Activated CD4-positive, alpha-beta T cell treated with anti-CD3 and anti-CD28 coated beads for 4 hours (primary cell): ENCODE results near the gene TTLL11.

Source experiments
- DNase-seq, 2 donors: peaks; one replicate each; pipeline ENCODE4 v3.0.0-alpha.2; 2020

The TTLL11 gene

DNA sequence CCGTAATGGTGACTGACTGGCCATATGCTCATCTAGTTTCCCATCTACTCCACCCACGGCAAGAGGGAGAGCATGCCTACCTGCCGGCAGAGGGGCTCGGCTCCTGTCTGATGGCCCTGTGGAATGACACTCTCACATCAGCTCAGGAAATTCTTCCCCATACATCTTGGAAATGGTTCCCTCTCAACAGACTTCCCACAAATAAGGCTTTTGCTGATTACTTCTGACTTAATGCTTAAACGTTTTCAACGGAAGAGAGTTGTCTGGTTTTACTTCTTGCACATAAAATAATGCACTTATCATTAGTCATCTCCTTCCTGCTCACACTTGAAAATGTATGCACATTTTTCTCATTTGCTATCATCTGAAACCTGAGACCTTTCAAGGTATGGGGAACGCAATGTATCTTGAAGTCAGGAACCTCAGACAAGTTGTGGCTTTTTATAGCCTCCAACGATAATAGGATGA, 129.5 kb downstream of the TTLL11 start:
- no peak for DNase-seq

DNA sequence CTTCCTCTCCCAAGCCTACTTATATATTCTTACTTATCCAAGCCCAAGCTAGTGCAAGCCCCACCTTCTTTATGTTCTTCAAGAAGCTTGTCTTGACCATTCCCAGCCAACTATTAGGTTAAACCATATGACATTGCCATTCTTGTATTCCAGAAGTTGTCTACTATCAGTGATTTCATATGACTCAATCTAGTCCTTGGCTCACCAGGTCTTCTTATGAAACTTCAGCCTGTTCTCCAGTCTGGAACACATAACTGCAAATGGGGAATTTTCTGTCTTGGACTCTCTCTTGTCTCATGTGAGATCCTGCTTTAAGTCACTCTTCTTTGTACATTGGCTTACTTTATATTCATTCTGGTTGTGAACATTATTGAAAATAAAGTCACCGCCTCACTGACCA, 130.7 kb downstream of the TTLL11 start:
- no peak for DNase-seq

DNA sequence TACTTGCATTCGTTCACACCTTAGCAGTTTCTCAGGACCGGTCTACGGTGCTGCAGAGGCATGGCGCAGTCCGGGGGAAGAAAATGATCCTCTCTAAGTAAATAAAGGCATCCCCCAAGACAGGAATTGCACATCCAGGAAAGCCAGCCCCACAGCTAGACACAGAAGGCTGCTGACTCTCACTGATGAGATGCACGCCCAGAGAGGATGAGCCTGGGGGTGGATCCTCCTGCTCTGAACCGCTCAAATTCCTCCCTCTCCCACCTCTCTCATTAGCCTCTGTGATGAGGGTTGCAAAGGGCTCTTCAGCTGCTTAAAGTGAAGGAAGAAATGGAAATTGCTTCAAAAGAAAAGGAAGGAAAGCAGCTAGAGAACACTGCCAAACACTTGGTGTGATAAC, 132.4 kb downstream of the TTLL11 start:
- no peak for DNase-seq

DNA sequence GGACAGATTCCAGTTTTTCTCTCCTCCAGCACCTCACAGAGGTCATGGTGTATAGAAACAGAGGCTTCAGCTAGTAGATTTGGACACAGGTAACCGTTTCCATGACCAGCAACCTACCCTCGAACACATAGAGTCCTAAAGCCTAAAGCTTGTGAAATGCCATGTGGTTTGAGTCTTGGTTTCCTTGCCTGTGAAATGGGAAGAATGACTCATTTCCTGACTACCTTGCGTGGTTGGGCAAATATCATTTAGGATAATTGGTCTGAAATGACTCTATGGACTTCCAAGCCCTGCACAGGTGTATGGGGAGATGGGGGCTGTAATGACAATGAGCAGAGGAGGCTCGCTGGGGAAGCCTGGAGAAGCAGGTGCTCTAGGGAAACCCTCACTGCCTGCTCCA, 134.6 kb downstream of the TTLL11 start:
- DNase-seq: no peak

- no peak for DNase-seq
Observed at GRCh38 chr9:121956808-121957207, 136.3 kb downstream of the TTLL11 start.

DNA sequence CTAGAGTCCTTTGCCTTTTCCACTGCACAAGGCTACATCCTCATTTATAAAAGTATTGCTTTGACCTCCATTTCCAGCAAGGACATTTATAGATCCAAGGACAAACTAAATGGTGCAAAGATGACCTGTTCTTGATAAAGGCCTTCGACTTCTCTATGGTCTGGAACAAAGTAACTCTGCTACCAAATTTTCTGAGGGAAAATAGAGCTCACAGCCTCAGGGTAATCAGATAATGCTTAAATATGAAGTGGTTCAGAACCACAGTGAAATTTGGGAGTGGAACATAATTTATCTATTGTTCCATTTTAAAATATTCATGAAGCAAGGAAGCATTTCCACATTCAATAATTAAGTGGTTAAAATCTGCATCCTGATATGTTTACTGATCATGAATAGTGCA, 137.5 kb downstream of the TTLL11 start:
- no peak for DNase-seq

GRCh38 chr9:121954477-121955140, 138.5 kb downstream of the TTLL11 start:
- DNase-seq: no peak

DNA sequence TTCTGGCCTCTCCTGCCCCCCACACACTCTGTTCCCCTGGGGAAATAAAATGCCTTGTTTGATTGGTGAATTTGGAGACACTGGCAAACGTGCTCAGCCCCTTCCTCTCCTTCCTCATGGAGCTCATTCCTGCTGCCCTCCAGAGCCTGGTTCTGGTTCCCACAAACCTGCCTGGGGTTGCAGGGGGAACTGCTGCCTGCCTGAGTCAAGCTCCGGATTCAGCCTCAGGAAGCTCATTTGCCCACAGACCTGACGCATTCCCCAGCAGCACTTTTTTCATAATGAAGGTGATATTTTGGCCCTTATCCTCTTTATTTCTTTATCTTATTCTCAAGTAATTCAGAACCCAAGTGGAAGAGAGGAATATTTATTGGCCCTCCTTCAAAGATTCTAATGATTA, 140.5 kb downstream of the TTLL11 start:
- DNase-seq: no peak

DNA sequence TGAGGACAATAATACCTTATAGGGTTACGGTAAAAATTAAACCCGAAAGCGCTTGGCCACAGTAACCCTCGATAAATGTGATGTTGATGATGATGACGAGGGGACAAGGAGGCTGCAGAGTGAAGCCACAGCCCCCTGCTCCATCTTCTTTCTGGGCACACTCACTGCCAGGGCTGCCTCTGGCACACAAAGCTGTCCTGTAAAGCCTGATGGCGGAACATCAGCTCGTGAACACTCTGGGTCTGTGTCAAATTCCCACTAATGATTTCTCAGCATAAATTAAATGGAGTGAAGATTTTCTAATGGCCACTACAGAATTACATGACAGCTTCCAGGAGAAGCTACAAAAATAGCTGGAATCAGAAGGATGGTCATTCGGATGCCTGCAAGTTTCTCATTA, 142.2 kb downstream of the TTLL11 start:
- DNase-seq: no peak

DNA sequence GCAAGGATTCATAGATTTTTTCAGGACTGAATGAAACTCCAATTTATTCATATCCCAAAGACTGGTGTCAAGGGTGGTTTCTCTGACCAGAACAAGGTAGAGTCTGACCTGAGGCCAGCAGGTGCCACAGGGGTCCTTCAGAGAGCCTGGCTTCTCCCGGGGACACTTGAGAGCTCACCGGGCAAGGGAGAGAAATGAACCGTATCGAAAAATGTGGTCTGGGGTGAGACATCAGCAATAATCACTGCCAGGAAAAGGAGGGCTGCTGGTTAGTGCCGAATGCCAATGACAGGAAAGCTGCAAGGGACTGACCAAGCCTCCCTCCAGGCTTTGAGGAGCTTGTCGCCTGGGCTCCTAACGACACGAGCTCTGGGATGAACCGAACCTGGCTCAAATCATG, 142.7 kb downstream of the TTLL11 start:
- DNase-seq: no peak

DNA sequence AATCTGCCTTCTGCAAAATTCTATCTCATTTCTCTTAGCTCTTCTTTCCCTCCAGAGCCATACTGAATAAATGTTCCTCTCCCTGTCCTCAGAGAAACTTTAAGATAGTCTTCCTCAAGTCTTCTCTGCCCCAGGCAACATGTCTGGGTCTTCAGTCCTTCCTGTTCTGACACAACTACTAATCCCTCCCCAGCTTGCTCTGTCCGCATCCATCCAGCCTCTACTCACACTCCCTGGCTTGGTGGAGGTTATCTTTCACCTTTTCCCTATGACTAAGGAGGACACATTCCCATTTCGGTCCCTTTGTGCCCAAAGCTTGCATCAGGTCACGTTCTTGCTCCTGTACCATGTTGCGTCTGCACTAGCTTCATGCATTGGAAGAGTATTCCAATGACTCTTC, 143.3 kb downstream of the TTLL11 start:
- DNase-seq: no peak

DNA sequence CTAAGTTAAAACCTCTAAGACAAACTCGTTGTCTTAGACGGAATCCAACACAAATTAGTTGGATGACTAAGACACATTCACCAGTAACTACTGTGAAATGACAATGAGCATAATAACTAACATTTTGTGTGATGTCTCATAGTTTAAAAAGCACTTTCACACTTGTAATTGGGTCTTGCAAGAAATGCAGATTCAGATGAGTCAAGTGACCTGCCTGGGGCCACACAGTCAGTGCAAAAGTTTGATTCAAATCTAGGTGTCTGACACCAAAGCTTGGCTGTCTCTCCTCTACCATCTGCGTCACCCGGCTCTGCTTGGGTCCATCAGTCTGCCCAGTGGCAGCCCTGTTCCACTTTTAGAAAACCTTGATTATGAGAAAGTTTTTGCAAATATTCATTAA, 143.7 kb downstream of the TTLL11 start:
- no peak for DNase-seq

- no peak for DNase-seq
Observed at GRCh38 chr9:121947775-121948174, 145.3 kb downstream of the TTLL11 start.

DNA sequence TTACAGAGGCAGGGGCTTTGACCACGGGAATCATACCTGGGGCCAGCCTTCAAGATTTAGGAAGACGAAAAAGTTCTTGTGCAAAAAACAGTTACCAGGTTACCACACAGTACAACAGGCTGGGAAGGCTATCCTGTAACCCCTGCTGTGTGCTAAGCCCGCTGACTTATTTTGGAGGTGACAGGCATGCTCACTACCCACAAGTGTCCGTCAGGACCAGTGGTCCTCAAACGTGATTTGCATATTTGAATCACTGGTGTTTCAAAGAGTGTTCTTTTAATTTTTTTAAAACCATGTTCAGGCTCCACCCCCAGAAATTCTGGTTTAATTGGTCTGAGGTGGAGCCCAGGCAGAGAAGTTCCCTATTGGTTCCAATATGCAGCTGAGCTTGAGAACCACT, 146.6 kb downstream of the TTLL11 start:
- no peak for DNase-seq

GRCh38 chr9:121945849-121946248, 147.3 kb downstream of the TTLL11 start:
- no peak for DNase-seq

DNA sequence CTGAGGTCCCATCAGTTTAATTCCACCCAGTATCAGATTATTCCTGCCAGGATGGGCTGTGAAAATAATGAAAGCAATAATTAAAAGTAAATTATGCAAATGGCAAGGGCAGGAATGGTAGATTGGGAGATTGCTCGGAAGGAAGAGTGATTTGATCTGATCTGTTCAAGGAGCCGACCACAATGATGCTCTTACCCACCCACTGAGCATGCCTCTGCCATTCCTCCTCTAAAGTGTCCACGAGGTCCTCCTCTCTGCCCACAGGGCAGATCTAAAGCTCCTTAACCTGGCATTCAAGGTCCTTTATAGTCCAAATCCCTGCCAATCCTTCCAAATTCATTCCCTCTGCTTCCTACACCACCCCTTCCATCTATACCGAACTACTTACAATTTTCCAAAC, 147.8 kb downstream of the TTLL11 start:
- DNase-seq: no peak

DNA sequence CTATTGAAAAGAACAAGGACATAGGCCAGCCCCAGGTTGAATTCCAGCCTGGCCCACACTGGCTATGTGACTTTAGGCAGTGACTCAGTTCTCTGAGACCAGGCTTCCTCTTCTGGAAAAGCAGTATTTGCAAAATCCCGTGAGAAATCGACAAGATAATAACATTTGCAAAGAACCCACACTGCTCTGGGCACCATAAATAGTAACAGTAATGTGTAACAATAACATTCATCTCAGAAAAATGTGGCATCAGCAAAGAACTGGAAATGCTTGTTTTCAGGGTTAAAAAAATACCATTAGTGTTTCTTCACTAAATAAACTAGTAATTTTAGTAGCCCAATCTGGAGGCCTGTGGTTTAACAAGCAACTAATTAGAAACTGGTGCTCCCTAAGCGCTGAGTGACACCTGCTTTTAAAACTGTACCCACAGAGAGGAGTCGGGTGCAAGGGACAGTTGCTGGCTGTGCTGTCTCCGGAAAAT, 148.4 kb downstream of the TTLL11 start:
- no peak for DNase-seq

DNA sequence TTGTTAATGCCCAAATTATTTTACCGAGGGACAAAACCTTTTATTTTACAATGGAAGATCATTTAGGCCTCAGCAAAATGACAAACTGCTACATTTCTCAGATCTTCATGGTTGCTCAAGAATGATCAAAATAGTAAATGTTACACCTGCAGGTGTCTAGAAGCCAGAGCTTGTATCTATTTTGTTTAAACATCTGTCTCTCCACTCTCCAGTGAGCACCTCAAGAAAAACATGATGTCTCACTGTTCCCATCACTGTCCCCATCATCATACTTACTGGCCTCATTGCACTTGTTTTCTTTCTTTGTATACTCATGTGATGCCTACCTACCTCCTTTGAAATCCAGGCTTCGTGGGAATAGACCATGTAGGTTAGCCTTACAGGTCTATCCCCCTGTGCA, 149.6 kb downstream of the TTLL11 start:
- DNase-seq: no peak

- DNase-seq: no peak
Observed at GRCh38 chr9:121942866-121943382, 150.2 kb downstream of the TTLL11 start.

DNA sequence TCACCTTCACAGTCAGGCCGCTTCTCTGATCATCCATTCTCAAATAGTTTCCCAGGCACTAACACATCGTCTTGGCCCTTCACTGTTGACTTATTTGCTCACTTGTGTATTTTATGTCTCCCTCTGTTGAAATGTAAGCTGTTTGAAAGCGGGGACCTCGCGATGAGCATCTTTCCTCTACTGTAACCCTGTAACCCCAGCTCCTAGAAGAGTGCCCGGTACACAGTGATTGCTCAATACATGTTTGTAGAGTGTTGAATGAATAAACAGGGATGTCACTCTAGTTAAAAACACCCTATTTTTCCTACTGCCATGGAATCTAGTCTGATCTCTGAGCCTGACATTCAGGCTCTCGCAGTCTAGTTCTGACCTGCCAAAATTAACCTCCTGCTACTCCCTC, 150.8 kb downstream of the TTLL11 start:
- DNase-seq: no peak

GRCh38 chr9:121939643-121940042, 153.5 kb downstream of the TTLL11 start:
- DNase-seq: no peak

DNA sequence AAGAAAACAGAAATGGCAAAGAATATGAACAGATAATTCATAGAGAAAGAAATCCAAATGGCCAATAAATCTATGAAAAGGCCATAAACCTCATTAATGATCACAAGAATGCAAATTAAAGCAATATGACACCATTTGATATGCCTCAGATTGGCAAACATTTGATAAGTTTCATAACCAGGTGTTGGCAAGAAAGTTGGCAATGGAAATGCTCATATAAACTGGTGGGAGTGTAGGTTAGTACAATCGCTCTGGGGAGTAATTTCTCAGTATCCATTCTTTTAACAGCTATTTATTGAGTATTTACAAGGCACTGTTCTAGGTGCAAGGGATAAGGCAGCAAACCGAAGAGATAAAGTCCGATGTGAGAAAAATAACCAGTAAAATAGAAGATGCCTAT, 154.5 kb downstream of the TTLL11 start:
- DNase-seq: no peak

DNA sequence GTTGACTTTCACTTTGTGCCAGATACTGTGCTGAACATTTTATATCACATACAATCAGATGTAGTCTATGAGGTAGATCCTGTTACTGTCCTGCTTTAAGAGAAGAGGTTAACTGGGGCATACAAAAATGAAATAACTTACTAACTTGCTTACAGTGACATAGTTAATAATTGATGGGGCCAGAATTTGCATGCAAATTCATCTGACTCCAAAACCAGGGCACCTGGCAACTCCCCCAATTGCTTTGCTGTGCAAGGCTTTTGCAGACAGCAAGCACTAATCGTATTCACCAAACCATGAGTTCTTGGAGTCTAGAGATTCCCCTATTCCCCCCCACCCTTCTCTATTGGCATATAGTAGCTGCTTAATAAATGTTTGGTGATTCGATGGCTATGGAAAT, 155.9 kb downstream of the TTLL11 start:
- DNase-seq: no peak

GRCh38 chr9:121935739-121936138, 157.4 kb downstream of the TTLL11 start:
- no peak for DNase-seq

DNA sequence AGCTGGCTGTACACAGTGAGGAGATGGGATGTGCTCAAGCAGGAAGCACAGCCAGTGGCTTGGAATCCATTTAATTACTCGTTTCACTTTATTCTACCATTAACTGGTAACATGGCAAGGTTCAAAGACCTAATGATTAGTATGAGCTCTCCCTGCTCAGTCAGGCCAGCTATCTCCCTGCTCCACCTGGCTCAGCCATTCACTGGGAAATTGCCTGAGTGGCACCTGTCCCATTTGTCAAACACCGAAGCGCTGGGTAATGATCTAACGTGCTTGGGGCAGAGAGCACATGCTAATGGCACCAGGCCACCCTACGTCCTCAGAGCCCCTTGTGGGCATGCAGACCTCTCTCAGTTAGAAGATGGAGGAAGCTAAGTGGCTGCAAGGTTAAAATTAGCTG, 162.2 kb downstream of the TTLL11 start:
- no peak for DNase-seq
